NT2/D1 (cell line): ENCODE results near the gene TNFRSF25.
"Not testable (repeated sequence)": the region's sequence is repeated elsewhere in the genome, so short reads cannot be mapped to it uniquely, and the experiment has no call there.

ENCODE experiments used
- DNase-seq: peaks from one replicate; pipeline ENCODE4 v3.0.0-alpha.2; 2011; ENCODE audit warnings: low read depth, low spot score
- H3K27me3 ChIP-seq: 2 replicates; pipeline ENCODE4 v1.6.0; 2011; ENCODE audit warnings: mild to moderate bottlenecking; ENCODE audit not compliant: insufficient read length, insufficient read depth
- H3K36me3 ChIP-seq: 2 replicates; pipeline ENCODE4 v1.6.1; 2011; ENCODE audit warnings: mild to moderate bottlenecking, low read length, mixed read lengths; ENCODE audit not compliant: insufficient read depth, insufficient read length
- H3K4me1 ChIP-seq: 2 replicates; pipeline ENCODE4 v1.5.1; 2011; ENCODE audit not compliant: insufficient read depth, insufficient read length
- H3K4me3 ChIP-seq: 2 replicates; pipeline ENCODE4 v1.5.1; 2011; ENCODE audit warnings: low read depth; ENCODE audit not compliant: insufficient read length
- H3K9ac ChIP-seq: 2 replicates; pipeline ENCODE4 v1.6.0; 2011; ENCODE audit warnings: low read depth; ENCODE audit not compliant: insufficient read length
- H3K9me3 ChIP-seq: 2 replicates; pipeline ENCODE4 v1.5.1; 2011; ENCODE audit warnings: mild to moderate bottlenecking, low read length; ENCODE audit not compliant: insufficient read depth
- SUZ12 ChIP-seq: IDR thresholded peaks from 2 replicates; pipeline ENCODE4 v1.6.1; 2011; ENCODE audit not compliant: insufficient read length, insufficient read depth; ENCODE audit errors: extremely low read depth
- YY1 ChIP-seq: IDR thresholded peaks from 2 replicates; pipeline ENCODE4 v1.6.1; 2011; ENCODE audit not compliant: insufficient read length, insufficient read depth
- ZNF274 ChIP-seq: IDR thresholded peaks from 2 replicates; pipeline ENCODE4 v1.6.1; 2011; ENCODE audit warnings: mild to moderate bottlenecking, low read depth, low read length

Gene TNFRSF25

DNA sequence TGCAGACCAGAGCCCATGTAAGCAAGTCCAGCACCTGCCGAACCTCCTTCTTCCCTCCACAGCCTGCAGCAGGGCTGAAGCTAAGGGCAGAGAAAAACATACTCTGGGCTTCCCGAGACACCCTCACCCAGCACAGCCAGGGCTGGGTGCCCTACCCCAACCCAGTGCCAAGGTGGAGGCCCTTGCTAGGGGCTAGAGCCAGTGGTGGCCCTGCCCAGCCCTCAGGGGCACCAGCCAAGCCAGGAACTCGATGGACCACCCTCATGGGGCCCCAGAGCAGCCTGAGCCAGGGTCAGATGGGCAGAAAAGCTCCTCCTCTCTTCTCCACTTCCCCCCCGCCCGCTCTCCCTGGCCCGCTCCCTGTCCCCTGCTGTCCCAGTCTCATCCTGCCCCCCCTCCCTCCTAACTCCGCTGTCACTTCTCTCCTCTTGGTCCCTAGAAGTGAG, 15.9 kb downstream of the TNFRSF25 start:
- Histone ChIP-seq H3K27me3 (no peaks in the 10 kb centered on the region), H3K4me1 (peaks cover 5% of the 10 kb centered on the region), H3K9me3 (no peaks in the 10 kb centered on the region), H3K9ac (peak overlapping the region; percentile 32), H3K4me3 (no peak overlapping the region), H3K36me3 (no peaks in the 10 kb centered on the region)
- no peak for TF ChIP-seq ZNF274
- TF ChIP-seq YY1 = no peak
- TF ChIP-seq SUZ12 = no peak
- DNase-seq = no peak

DNA sequence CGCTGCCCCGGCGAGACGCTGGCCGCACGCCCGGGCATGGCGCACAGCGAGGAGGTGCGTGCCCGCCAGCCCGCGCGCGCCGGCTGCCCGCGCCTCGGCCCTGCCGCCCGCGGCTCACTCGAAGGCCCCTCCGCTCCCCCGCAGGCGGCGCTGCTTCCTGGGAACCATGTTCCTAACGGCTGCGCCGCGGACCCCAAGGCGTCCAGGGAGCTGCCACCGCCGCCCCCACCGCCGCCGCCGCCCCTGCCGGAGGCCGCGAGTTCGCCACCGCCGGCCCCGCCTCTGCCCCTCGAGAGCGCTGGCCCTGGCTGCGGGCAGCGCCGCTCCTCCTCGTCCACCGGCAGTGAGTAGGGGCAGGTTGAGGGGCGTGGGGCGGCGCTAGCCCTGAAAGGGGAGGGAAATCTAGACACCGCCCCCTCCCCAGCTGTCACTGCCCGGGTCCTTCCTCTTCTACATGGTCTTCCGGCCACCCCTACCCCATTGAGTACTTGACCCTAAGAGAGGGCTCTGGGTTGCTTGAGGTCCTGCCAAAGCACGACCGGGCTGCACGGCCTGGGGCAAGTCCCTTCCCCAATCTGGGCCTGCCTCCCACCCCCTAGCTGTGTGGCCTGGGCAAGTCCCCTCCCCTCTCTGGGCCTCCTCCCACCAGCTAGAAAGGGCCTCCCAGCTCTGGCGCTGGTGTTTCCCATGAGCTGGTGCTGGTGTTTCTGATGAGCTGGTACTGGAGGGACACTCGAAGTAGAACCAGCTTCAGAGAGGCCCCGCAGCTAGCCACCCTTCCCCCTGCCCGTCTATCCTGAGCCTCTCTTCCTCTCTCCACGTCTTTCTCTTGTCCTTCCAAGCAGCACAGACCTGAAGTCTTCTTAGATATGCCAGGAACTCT, 17.0 kb downstream of the TNFRSF25 start:
- no peaks in the 10 kb centered on the region for H3K36me3 ChIP-seq
- H3K4me1 ChIP-seq = peaks cover 5% of the 10 kb centered on the region
- TF ChIP-seq ZNF274 (no peak), SUZ12 (no peak), YY1 (no peak)
- peak overlapping the region; percentile 72 for H3K9ac ChIP-seq
- peak overlapping the region; percentile 39 for H3K4me3 ChIP-seq
- H3K27me3 ChIP-seq = no peaks in the 10 kb centered on the region
- no peaks in the 10 kb centered on the region for H3K9me3 ChIP-seq
- no peak for DNase-seq

DNA sequence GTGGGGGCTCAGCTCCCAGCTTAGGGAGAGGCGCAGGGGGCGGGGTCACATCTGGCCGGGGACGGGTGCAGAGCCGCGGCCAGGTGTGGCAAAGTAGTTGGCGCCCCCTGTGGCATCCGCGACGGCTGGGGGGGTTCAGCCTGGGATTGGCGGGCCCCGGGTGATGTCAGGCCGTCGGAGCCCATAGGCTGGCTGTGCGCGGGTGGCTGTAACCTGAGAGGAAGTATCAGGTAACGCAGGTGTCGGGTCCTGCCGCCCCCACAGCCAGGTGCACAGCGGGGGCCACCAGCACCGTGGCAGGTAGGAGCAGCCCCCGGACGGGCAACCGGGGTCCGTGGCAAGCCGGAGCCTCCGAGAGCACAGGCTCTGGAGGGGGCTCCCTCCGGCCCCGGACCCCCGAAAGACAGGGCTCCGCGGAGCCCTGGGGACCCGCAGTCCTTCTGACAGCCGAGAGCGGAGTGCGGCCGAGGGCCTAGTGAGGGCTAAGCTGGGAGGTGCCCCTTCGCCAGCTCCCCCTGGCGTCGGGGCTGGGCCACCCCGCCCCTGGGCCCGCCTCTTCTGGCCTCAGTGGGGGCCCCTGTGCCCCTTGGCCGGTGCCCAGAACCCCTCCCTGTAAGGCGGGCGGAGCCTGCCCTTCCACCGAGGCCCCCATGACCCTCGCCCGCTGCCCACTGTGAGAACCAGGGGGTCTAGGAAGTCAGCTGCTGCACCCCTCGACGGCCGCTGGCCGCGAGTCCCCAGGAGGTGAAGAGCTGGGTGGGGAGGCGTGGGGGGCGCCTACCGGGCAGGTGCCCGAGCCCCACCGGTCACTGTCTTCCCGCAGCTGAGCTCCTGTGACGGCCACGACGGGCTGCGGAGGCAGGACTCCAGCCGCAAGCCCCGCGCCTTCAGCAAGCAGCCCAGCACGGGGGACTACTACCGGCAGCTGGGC, 17.9 kb downstream of the TNFRSF25 start:
- DNase-seq = no peak
- no peaks in the 10 kb centered on the region for H3K9me3 ChIP-seq
- H3K9ac ChIP-seq = peak overlapping the region; percentile 72
- peak overlapping the region; percentile 39 for H3K4me3 ChIP-seq
- H3K4me1 ChIP-seq = peaks cover 7% of the 10 kb centered on the region
- no peak for TF ChIP-seq SUZ12
- no peak for TF ChIP-seq ZNF274
- TF ChIP-seq YY1 = no peak
- no peaks in the 10 kb centered on the region for H3K36me3 ChIP-seq
- no peaks in the 10 kb centered on the region for H3K27me3 ChIP-seq

DNA sequence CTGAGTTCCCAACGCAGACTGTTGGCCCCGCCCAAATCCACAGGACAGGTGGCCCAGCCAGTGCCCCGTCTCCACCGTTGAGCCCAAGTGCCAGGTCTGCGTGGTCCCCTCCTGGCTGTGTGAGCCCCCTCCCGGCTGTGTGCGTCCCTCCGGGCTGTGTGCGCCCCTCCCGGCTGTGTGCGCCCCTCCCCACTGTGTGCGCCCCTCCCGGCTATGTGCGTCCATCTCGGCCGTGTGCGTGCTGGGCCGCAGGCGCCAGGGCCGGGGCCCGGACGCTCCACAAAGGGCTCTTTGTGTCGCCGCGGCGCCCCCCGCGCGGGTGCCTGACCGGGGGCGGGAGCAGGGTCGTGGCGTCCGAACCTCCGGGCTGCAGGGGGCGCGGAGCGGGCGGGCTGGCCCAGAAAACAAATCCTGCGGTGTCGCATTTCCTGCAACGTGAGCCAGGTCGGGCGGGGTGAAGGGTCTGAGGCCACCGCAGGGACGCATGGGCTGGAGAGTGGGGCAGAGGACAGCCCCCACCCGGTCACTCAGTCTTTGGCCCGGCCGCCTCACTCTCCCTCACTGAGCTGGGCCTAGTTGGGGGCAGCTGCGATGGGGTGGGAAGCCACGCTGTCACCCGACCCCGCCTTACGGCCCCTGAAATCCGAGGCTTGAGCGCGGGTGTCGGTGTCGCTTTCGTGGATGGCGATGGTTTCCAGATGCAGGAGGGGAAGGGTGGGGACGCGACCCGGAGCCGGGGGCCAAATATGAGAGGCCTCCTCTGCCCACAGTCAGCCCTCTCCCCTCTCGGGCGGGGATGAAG, 18.8 kb downstream of the TNFRSF25 start:
- H3K4me1 ChIP-seq = peaks cover 7% of the 10 kb centered on the region
- DNase-seq = no peak
- H3K36me3 ChIP-seq = no peaks in the 10 kb centered on the region
- peak overlapping the region; percentile 34 for H3K4me3 ChIP-seq
- H3K27me3 ChIP-seq = no peaks in the 10 kb centered on the region
- no peak for TF ChIP-seq SUZ12
- no peak for TF ChIP-seq ZNF274
- no peak for TF ChIP-seq YY1
- no peaks in the 10 kb centered on the region for H3K9me3 ChIP-seq
- peak overlapping the region; percentile 72 for H3K9ac ChIP-seq

DNA sequence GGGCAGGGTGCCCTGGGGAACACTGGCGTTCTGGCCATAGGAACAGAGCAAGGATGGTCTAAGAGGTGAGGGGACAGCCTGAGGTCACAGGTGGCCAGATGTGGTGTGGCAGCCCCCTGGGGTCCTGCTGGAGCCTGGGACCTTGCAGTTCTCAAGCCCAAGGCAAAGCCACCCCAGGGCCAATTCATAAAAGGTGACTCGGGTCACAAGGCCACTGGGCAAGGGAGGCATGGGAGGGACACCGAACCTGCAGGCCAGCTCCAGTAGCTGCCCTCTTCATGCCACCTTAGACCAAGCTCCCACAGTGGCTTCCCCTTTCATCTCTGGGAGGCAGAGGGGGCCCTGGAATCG, 19.3 kb downstream of the TNFRSF25 start:
- Histone ChIP-seq H3K9ac (peak overlapping the region; percentile 72), H3K9me3 (no peaks in the 10 kb centered on the region), H3K4me1 (peaks cover 7% of the 10 kb centered on the region), H3K4me3 (peak overlapping the region; percentile 34), H3K36me3 (no peaks in the 10 kb centered on the region), H3K27me3 (no peaks in the 10 kb centered on the region)
- TF ChIP-seq ZNF274 (no peak), SUZ12 (no peak), YY1 (no peak)
- DNase-seq = no peak

DNA sequence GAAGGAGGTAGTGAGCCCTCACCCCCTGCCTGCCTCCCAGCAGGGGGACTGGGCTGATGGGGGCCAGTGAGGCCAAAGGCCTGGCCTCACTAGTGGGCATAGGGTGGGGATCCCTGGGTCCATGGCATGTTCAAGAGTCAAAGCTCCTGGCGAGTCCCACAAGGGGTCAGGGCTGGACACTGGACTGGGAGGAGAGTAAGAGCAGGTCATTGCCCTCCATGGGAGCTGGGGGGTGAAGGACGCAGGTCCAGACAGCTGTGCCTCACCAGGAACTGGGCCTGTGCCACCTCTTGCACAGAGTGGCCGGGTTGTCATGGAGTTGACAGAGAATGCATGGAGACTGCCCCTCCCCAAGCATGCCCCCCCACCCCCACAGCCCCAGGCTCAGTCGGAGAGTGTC, 20.0 kb downstream of the TNFRSF25 start:
- H3K4me3 ChIP-seq, H3K27me3 ChIP-seq, DNase-seq, H3K9ac ChIP-seq, H3K36me3 ChIP-seq, H3K9me3 ChIP-seq: not testable (repeated sequence)
- H3K4me1 ChIP-seq = peaks cover 13% of the 10 kb centered on the region
